HCT116 (cell line): ENCODE measurements around the gene CEP55.

Experiments used
- EZH2phosphoT487 ChIP-seq: fragments of 200-600 bp; IDR thresholded peaks from 2 replicates; pipeline ENCODE4 v1.6.1; 2018; ENCODE audit warnings: antibody characterized with exemption, borderline replicate concordance
- POLR2A ChIP-seq: IDR thresholded peaks from 2 replicates; pipeline ENCODE4 v1.7.0; 2011; ENCODE audit warnings: borderline replicate concordance; ENCODE audit not compliant: insufficient read depth, insufficient read length; ENCODE audit errors: extremely low read depth
- POLR2AphosphoS5 ChIP-seq: IDR thresholded peaks from 2 replicates; pipeline ENCODE4 v1.6.1; 2011; ENCODE audit warnings: mild to moderate bottlenecking, low read depth, low read length, moderate library complexity
- SP1 ChIP-seq: IDR thresholded peaks from 2 replicates; pipeline ENCODE4 v1.6.1; 2012; ENCODE audit warnings: low read depth
- TF ChIP-seq, protein P1 (sequence below), 3 experiments: fragments of 200-600 bp in 1 of 3; sonication (generic) in 1 of 3; IDR thresholded peaks in 2 of 3; conservative IDR thresholded peaks in 1 of 3; 2 replicates each; pipeline ENCODE4 v1.5.1; 2012 to 2017; ENCODE audit warnings: low read depth in 2 of 3, low read length in 2 of 3, antibody characterized with exemption in 1 of 3, borderline replicate concordance in 1 of 3, control low read depth in 1 of 3, mild to moderate bottlenecking in 1 of 3, mixed read lengths in 1 of 3, mixed run types in 1 of 3, moderate library complexity in 1 of 3; ENCODE audit not compliant: insufficient read depth in 1 of 3

DNA sequence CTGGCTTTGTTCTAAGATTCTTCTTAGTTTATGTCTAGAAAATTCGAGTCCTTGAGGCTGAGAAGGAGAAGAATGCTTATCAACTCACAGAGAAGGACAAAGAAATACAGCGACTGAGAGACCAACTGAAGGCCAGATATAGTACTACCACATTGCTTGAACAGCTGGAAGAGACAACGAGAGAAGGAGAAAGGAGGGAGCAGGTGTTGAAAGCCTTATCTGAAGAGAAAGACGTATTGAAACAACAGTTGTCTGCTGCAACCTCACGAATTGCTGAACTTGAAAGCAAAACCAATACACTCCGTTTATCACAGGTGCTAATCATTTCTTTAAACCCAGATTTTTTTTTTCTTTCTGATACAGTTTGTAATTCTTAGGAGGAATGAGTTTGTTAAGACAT is 6.7 kb downstream of the CEP55 start:
- TF ChIP-seq, protein P1, sequence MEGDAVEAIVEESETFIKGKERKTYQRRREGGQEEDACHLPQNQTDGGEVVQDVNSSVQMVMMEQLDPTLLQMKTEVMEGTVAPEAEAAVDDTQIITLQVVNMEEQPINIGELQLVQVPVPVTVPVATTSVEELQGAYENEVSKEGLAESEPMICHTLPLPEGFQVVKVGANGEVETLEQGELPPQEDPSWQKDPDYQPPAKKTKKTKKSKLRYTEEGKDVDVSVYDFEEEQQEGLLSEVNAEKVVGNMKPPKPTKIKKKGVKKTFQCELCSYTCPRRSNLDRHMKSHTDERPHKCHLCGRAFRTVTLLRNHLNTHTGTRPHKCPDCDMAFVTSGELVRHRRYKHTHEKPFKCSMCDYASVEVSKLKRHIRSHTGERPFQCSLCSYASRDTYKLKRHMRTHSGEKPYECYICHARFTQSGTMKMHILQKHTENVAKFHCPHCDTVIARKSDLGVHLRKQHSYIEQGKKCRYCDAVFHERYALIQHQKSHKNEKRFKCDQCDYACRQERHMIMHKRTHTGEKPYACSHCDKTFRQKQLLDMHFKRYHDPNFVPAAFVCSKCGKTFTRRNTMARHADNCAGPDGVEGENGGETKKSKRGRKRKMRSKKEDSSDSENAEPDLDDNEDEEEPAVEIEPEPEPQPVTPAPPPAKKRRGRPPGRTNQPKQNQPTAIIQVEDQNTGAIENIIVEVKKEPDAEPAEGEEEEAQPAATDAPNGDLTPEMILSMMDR (IDR thresholded peaks at IDR 0.05 in 2 of 3, conservative IDR thresholded peaks at IDR 0.05 in 1 of 3; ENCODE audit: borderline replicate concordance in 1 of 3, insufficient read depth in 1 of 3, low read depth in 2 of 3, low read length in 2 of 3) = no peak
- no peak for TF ChIP-seq POLR2AphosphoS5
- no peak for TF ChIP-seq SP1
- TF ChIP-seq POLR2A = no peak
- TF ChIP-seq EZH2phosphoT487 = no peak
